Adrenal gland (tissue), 12 donors: Measurements from ENCODE around the gene INPP1. TPM values are rescaled to one million over a fixed set of nuclear protein-coding genes. Genes with fewer than 3 reads are reported as not detected.

Experiments used
- DNase-seq, 7 donors: peaks; one replicate each; pipeline ENCODE4 v3.0.0-alpha.2; 2019 to 2020
- H3K27ac ChIP-seq, 5 donors: fragments of 200-600 bp; sonication (generic) in 4 of 5; 1 replicate in 3 of 5; 2 replicates in 2 of 5; pipeline versions ENCODE4 v1.5.1 to v1.8.0; 2016 to 2020; ENCODE audit warnings: mild to moderate bottlenecking in 1 of 5
- H3K27me3 ChIP-seq: fragments of 200-600 bp; 2 replicates; pipeline ENCODE4 v1.8.0; 2021
- H3K36me3 ChIP-seq, 2 donors: fragments of 200-600 bp; replicated peaks in 1 of 2; 1 replicate in 1 of 2; 2 replicates in 1 of 2; pipeline versions ENCODE4 v1.5.1 to v1.8.0; 2018 to 2022
- H3K4me1 ChIP-seq, 2 donors: fragments of 200-600 bp; replicated peaks in 1 of 2; 1 replicate in 1 of 2; 2 replicates in 1 of 2; pipeline versions ENCODE4 v1.5.1 to v1.8.0; 2018 to 2021
- H3K4me3 ChIP-seq, 4 donors: fragments of 200-600 bp; sonication (generic) in 3 of 4; one replicate each; pipeline ENCODE4 v1.5.1; 2016 to 2018
- H3K9me3 ChIP-seq, 3 donors: fragments of 200-600 bp; sonication (generic) in 1 of 3; replicated peaks in 1 of 3; 1 replicate in 2 of 3; 2 replicates in 1 of 3; pipeline versions ENCODE4 v1.5.1 to v1.8.0; 2016 to 2021
- CTCF ChIP-seq, 6 experiments: fragments of 450-650 bp in 4 of 6; fragments of 200-600 bp in 2 of 6; sonication (generic) in 1 of 6; IDR thresholded peaks; 1 replicate in 5 of 6; 2 replicates in 1 of 6; pipeline versions ENCODE4 v1.5.1 to v1.8.0; 2016 to 2021; ENCODE audit warnings: antibody characterized with exemption in 6 of 6, mild to moderate bottlenecking in 2 of 6, moderate library complexity in 1 of 6
- POLR2A ChIP-seq, 2 donors: fragments of 450-650 bp; IDR thresholded peaks; one replicate each; pipeline ENCODE4 v1.6.1; 2017; ENCODE audit warnings: antibody characterized with exemption in 2 of 2, mild to moderate bottlenecking in 2 of 2, moderate library complexity in 1 of 2
- WGBS, 4 donors: extraction: QIAGEN DNeasy Blood & Tissue Kit in 2 of 4; methylation state at CpG; one replicate each; pipeline versions ENCODE4 v1.1.5 to v1.1.7; 2013 to 2017; 5-methylcytosine and 5-hydroxymethylcytosine counted together
- intact Hi-C, 2 donors: fragments of 100-400 bp; cut with DNase I; formaldehyde crosslinking; loops; one replicate each; pipeline versions ENCODE4 v1.14.1 to v1.15.0; 2022 to 2023
- polyA plus RNA-seq, 3 donors: library from polyadenylated mRNA; stranded (reverse); fragments of 200-250 nt in 2 of 3; fragments of 350-450 nt in 1 of 3; fragmentation: Illumina TruSeq in 1 of 3; extraction: RNeasy Lipid Tissue Mini Kit (QIAGEN cat#74804) in 1 of 3; gene quantifications; one replicate each; pipeline ENCODE4 v1.2.3, GENCODE V29; 2013 to 2014
- total RNA-seq, 9 donors: library from RNA; depleted of rRNA in 4 of 9; stranded (reverse); fragments of >200 nt in 4 of 9; fragments of 120-200 nt in 1 of 9; fragmentation: NEBNext Ultra II Directional in 1 of 9; extraction: Animal tissue kit (Norgen Biotek cat#: 25700) in 1 of 9; gene quantifications; one replicate each; pipeline versions ENCODE4 v1.1.0 to v1.2.4, GENCODE V29; 2013 to 2023
- donor health status: healthy with polysubstance abuse.
- donor health status: Bipolar disorder and iron deficiency.
- donor health status: DM: yes; HTN: yes; CAD: no.
- donor health status: DM: no; HTN: no; CAD: no.
- donor health status: DM: no; HTN: no; CAD: no.
- donor health status: DM: yes; HTN: yes; CAD: no.

INPP1 gene
- total and polyA plus RNA-seq, 12 donors, result 18.8 to 74.1 (median 44.4) TPM

DNA sequence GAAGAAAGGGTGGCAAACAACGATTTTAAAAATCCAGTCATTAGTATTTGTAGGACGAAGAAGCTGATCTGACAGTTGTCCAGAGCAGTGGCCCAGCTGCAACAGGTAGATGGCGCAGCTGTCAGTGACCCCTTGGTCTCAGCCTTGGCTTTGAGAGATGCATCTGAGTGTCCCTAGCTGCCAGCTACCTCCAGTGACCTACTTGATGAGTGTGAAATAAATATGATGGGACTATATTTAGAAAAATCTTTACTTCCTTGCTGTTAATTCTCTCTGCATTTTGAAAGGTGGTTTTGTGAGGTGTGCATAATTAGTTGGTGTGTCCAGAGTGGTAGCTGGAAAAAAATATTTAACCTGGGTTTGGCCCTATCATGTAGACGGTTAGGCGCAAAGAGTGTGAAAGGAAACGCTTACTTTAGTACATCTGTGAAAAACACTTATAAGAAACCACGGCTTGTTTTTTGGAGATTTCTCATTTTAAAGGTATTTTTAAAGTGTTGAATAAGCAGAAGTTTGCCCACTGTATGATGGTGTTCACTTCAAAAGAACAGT lies 963 bp downstream of the INPP1 start:
- Histone ChIP-seq H3K4me3 (peak overlapping the region; percentile 42 to 87 (median 63)), H3K36me3 (no peaks in the 10 kb centered on the region), H3K4me1 (peaks cover 6 to 27% of the 10 kb centered on the region in 2 donors), H3K27ac (peak overlapping the region; percentile 72 to 99 (median 95)), H3K27me3 (no peaks in the 10 kb centered on the region), H3K9me3 (no peaks in the 10 kb centered on the region)
- intact Hi-C loops, result no loop called here
- TF ChIP-seq POLR2A (IDR thresholded peaks at IDR 0.05), result no peak
- peak in 4 of 6 experiments; percentile 4 to 37 (median 17) for TF ChIP-seq CTCF (IDR thresholded peaks at IDR 0.05)
- 12 to 23% (median 18%) methylated on average over 7 of the region's 7 CpGs for WGBS, 4 donors
- DNase-seq, result peak; percentile 50 to 88 (median 58)

DNA sequence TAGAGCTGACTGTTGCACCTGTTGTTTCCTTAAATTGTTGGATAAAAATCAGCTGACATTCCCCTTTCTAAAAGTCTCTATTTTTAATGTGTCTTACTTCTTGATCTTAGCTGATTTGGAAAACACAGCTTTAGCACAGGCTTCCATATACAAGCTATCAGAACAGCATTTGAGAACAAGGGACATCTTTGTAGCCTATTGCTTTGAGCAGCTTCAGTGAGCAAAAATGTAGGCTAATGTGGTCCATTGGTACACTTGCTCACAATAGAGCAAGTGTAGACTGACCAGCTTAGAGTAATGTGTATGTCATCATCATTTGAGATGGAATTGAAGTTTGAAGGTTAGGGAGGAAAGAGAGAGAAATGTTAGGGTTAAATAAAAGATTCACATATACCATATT lies 7.0 kb downstream of the INPP1 start:
- H3K4me1 ChIP-seq, result peaks cover 22 to 41% of the 10 kb centered on the region in 2 donors
- H3K4me3 ChIP-seq, result no peak overlapping the region
- DNase-seq, result no peak
- no peak overlapping the region for H3K27ac ChIP-seq
- intact Hi-C loops, result no loop called here
- no peaks in the 10 kb centered on the region for H3K9me3 ChIP-seq
- H3K27me3 ChIP-seq, result no peaks in the 10 kb centered on the region
- H3K36me3 ChIP-seq, result no peaks in the 10 kb centered on the region
- TF ChIP-seq POLR2A (IDR thresholded peaks at IDR 0.05), result no peak
- TF ChIP-seq CTCF (IDR thresholded peaks at IDR 0.05), result no peak

DNA sequence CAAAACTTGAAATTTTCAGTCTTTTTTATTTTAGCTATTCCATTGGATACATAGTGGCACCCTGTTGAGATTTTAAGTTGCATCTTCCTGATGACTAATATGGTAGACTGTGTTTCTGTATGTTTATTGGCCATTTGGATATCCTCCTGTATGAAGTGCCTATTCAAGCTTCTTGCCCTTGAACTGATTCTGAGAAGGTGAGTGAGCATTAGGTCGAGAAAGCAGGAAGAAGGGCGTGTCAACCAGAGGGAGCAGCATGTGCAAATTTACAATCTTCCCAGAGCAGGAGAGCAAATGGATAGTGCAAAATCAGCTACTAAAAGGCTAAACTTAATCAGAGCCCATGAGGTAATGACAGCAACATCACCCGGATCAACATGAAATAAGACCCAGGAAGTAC lies 8.6 kb downstream of the INPP1 start:
- Histone ChIP-seq H3K27ac (peak overlapping the region in 2 of 5 donors; percentile 48 to 60), H3K36me3 (no peaks in the 10 kb centered on the region), H3K27me3 (no peaks in the 10 kb centered on the region), H3K4me1 (peaks cover 31 to 45% of the 10 kb centered on the region in 2 donors), H3K4me3 (no peak overlapping the region), H3K9me3 (no peaks in the 10 kb centered on the region)
- intact Hi-C loops, result no loop called here
- no peak for DNase-seq
- 63 to 77% (median 73%) methylated on average over 3 of the region's 3 CpGs for WGBS, 4 donors
- TF ChIP-seq CTCF (IDR thresholded peaks at IDR 0.05) (no peak), POLR2A (IDR thresholded peaks at IDR 0.05) (no peak)

GRCh38 chr2:190352668-190353536 lies 9.5 kb downstream of the INPP1 start:
- TF ChIP-seq CTCF (IDR thresholded peaks at IDR 0.05) (no peak), POLR2A (IDR thresholded peaks at IDR 0.05) (no peak)
- Histone ChIP-seq H3K9me3 (no peaks in the 10 kb centered on the region), H3K4me1 (peaks cover 31 to 51% of the 10 kb centered on the region in 2 donors), H3K4me3 (no peak overlapping the region), H3K27ac (peak overlapping the region in 4 of 5 donors; percentile 48 to 60 (median 58)), H3K27me3 (no peaks in the 10 kb centered on the region), H3K36me3 (no peaks in the 10 kb centered on the region)
- 57 to 63% (median 61%) methylated on average over 8 of the region's 8 CpGs for WGBS, 4 donors
- intact Hi-C loops, result no loop called here
- peak in 2 of 7 donors; percentile 36 to 69 for DNase-seq
